Endothelial cell of umbilical vein (primary cell): ENCODE results near the gene PAPPA2. TPM values are rescaled to one million over a fixed set of nuclear protein-coding genes. Genes with fewer than 3 reads are reported as not detected.

Source experiments
- BruUV-seq: library from RNA; stranded (reverse); fragments of 400-500 nt; replicated peaks from 2 replicates; lab custom pipeline; 2021; lab: Mats Ljungman, UMichigan
- CTCF ChIA-PET: fragments of 300-600, 350-600 bp; sonication (Branson Sonifier 250); formaldehyde crosslinking; loops from one replicate; lab custom pipeline; 2021; ENCODE audit warnings: antibody characterized with exemption, inconsistent platforms; lab: Charles Lee
- POLR2A ChIA-PET: fragments of 300-600, 350-600 bp; sonication (Branson Sonifier 250); formaldehyde crosslinking; loops from one replicate; lab custom pipeline; 2021; ENCODE audit warnings: antibody characterized with exemption, inconsistent platforms; lab: Charles Lee
- DNase-seq: peaks from one replicate; pipeline ENCODE4 v3.0.0-alpha.2; 2011; ENCODE audit warnings: low read depth, low spot score
- FAIRE-seq: peaks from 2 replicates; lab custom pipeline; 2011; peaks lifted over from hg19 to GRCh38; lab: Jason Lieb, UNC
- H2AFZ ChIP-seq: 2 replicates; pipeline ENCODE4 v1.6.0; 2012; ENCODE audit warnings: low read depth, low read length, control low read depth, inconsistent platforms
- H3K27ac ChIP-seq: 2 replicates; pipeline ENCODE4 v1.5.1; 2011; ENCODE audit warnings: low read depth, mild to moderate bottlenecking, control low read depth, low read length, moderate library complexity; ENCODE audit not compliant: insufficient read depth
- H3K27me3 ChIP-seq, 2 experiments: 2 replicates each; pipeline versions ENCODE4 v1.6.0 to v1.6.1; 2011; ENCODE audit warnings: low read length in 2 of 2, mixed read lengths in 1 of 2; ENCODE audit not compliant: control insufficient read depth in 2 of 2, insufficient read depth in 2 of 2
- H3K36me3 ChIP-seq, 2 experiments: 2 replicates in 1 of 2; 3 replicates in 1 of 2; pipeline ENCODE4 v1.5.1; 2011; ENCODE audit warnings: low read length in 2 of 2, mild to moderate bottlenecking in 1 of 2, moderate library complexity in 1 of 2; ENCODE audit not compliant: control insufficient read depth in 2 of 2, insufficient read depth in 2 of 2; ENCODE audit errors: extremely low read depth in 1 of 2
- H3K4me1 ChIP-seq: 3 replicates; pipeline ENCODE4 v1.5.1; 2011; ENCODE audit warnings: mild to moderate bottlenecking, low read length; ENCODE audit not compliant: control insufficient read depth, insufficient read depth; ENCODE audit errors: extremely low read depth
- H3K4me2 ChIP-seq: 2 replicates; pipeline ENCODE4 v1.6.1; 2011; ENCODE audit warnings: low read length, control low read depth, mixed read lengths; ENCODE audit not compliant: insufficient read depth
- H3K4me3 ChIP-seq, 3 experiments: fragments of 200-600 bp in 1 of 3; sonication (generic), shearing (Covaris generic) in 1 of 3; replicated peaks in 1 of 3; 2 replicates each; pipeline ENCODE4 v1.5.1; 2011 to 2016; ENCODE audit warnings: control low read depth in 3 of 3, low read length in 3 of 3, mild to moderate bottlenecking in 2 of 3, inconsistent platforms in 1 of 3, low read depth in 1 of 3, moderate library complexity in 1 of 3; ENCODE audit not compliant: insufficient read depth in 1 of 3
- H3K79me2 ChIP-seq: 2 replicates; pipeline ENCODE4 v1.6.0; 2012; ENCODE audit warnings: low read length, inconsistent platforms; ENCODE audit not compliant: control insufficient read depth, insufficient read depth
- H3K9ac ChIP-seq: replicated peaks from 2 replicates; pipeline ENCODE3; 2011; ENCODE audit warnings: low read length, control low read depth; ENCODE audit not compliant: insufficient read depth; ENCODE audit errors: extremely low read depth
- H3K9me1 ChIP-seq: replicated peaks from 3 replicates; pipeline ENCODE4 v1.6.0; 2011; ENCODE audit warnings: mild to moderate bottlenecking, low read length; ENCODE audit not compliant: control insufficient read depth, insufficient read depth; ENCODE audit errors: extremely low read depth
- H3K9me3 ChIP-seq: replicated peaks from 2 replicates; pipeline ENCODE4 v1.5.1; 2012; ENCODE audit warnings: low read length, inconsistent platforms; ENCODE audit not compliant: control insufficient read depth, insufficient read depth
- H4K20me1 ChIP-seq: replicated peaks from 2 replicates; pipeline ENCODE3; 2011; ENCODE audit warnings: mild to moderate bottlenecking, low read length; ENCODE audit not compliant: control insufficient read depth, insufficient read depth; ENCODE audit errors: extremely low read depth
- CTCF ChIP-seq, 2 donors: IDR thresholded peaks; 1 replicate in 1 of 2; 2 replicates in 1 of 2; pipeline ENCODE4 v1.5.1; 2011; ENCODE audit warnings: low read length in 2 of 2, mild to moderate bottlenecking in 2 of 2, moderate library complexity in 2 of 2, control low read depth in 1 of 2, inconsistent platforms in 1 of 2, low read depth in 1 of 2; ENCODE audit not compliant: insufficient read depth in 1 of 2; ENCODE audit errors: extremely low read depth in 1 of 2
- EZH2 ChIP-seq: IDR thresholded peaks from 2 replicates; pipeline ENCODE4 v1.6.1; 2012; ENCODE audit warnings: borderline replicate concordance, low read depth, mild to moderate bottlenecking, moderate library complexity, low read length, inconsistent platforms; ENCODE audit not compliant: severe bottlenecking
- FOS ChIP-seq: IDR thresholded peaks from 2 replicates; pipeline ENCODE4 v1.6.1; 2011; ENCODE audit warnings: mild to moderate bottlenecking, low read length, moderate library complexity, borderline replicate concordance; ENCODE audit not compliant: insufficient read depth
- JUN ChIP-seq: IDR thresholded peaks from 2 replicates; pipeline ENCODE4 v1.6.1; 2011; ENCODE audit warnings: borderline replicate concordance, low read depth; ENCODE audit not compliant: insufficient read length, insufficient read depth
- MAX ChIP-seq: IDR thresholded peaks from 2 replicates; pipeline ENCODE4 v1.6.1; 2011; ENCODE audit not compliant: insufficient read depth, insufficient read length
- POLR2A ChIP-seq: IDR thresholded peaks from 2 replicates; pipeline ENCODE4 v1.6.1; 2012; ENCODE audit warnings: low read depth, mild to moderate bottlenecking, control low read depth, low read length
- dilution Hi-C: fragments of 300-500 bp; cut with MboI; formaldehyde crosslinking; loops from one replicate; pipeline ENCODE4 v1.15.0; 2019; ENCODE audit warnings: low sequenced_read_pairs; ENCODE audit not compliant: extremely low pct_ligation_motif_present
- intact Hi-C: fragments of 100-400 bp; cut with micrococcal nuclease; formaldehyde crosslinking; loops from one replicate; pipeline ENCODE4 v1.10.0; 2022
- polyA plus RNA-seq, 4 experiments: library from polyadenylated mRNA; depleted of rRNA in 3 of 4; stranded (reverse) in 3 of 4; unstranded in 1 of 4; fragments of >200 nt; gene quantifications; 2 replicates each; pipeline versions ENCODE4 v1.2.1 to v1.2.3, GENCODE V29; 2011 to 2012; ENCODE audit warnings: missing spikeins in 1 of 4
- total RNA-seq: library from RNA; stranded (reverse); gene quantifications from 2 replicates; pipeline ENCODE4 v1.2.3, GENCODE V29; 2021

Gene PAPPA2
- total and polyA plus RNA-seq, 2 donors (not counting 3 experiments of a cell fraction or from before 2014, with no cell fraction given), result not detected

- Histone ChIP-seq H3K9me1 (no peaks in the 10 kb centered on the region), H3K4me1 (no peaks in the 10 kb centered on the region), H3K27ac (no peak overlapping the region), H3K79me2 (no peaks in the 10 kb centered on the region), H3K9me3 (no peaks in the 10 kb centered on the region), H3K27me3 (no peaks in the 10 kb centered on the region), H3K4me2 (no peak overlapping the region), H3K36me3 (no peaks in the 10 kb centered on the region), H2AFZ (no peak overlapping the region), H3K4me3 (no peak overlapping the region), H3K9ac (no peak overlapping the region), H4K20me1 (no peaks in the 10 kb centered on the region)
- no peak for FAIRE-seq
- intact Hi-C loops, result no loop called here
- no TSS peak for BruUV-seq
- ChIA-PET CTCF (interaction anchor here (1.4 to 2.5 kb wide), 4 partner anchors 505 to 1849 kb away, joined by 4 to 44 read pairs (median 13); no protein-coding TSS in a partner anchor), POLR2A (no interaction called here)
- DNase-seq, result no peak
- dilution Hi-C loops, result no loop called here
- TF ChIP-seq EZH2 (no peak), FOS (no peak), MAX (no peak), JUN (no peak), CTCF (IDR thresholded peaks at IDR 0.05; ENCODE audit: extremely low read depth in 1 of 2, insufficient read depth in 1 of 2, low read depth in 1 of 2, low read length in 2 of 2) (no peak), POLR2A (no peak)
Observed at GRCh38 chr1:176878750-176879536, 416.0 kb downstream of the PAPPA2 start.
